Lung (tissue), 12 donors: ENCODE measurements around the gene TOGARAM2. TPM values are rescaled to one million over a fixed set of nuclear protein-coding genes. Genes with fewer than 3 reads are reported as not detected.

Experiments used
- ATAC-seq: fragments of 200-7000 bp; cut with Tn5 transposase; one replicate; pipeline ENCODE4 v1.9.1; 2020; ENCODE audit warnings: moderate number of reproducible peaks; ENCODE audit not compliant: insufficient read depth, low FRiP score
- DNase-seq, 3 donors: peaks; one replicate each; pipeline ENCODE4 v3.0.0-alpha.2; 2013 to 2017
- H3K27ac ChIP-seq, 2 donors: one replicate each; pipeline ENCODE4 v1.5.1; 2013; ENCODE audit warnings: mild to moderate bottlenecking in 2 of 2, moderate library complexity in 2 of 2, control low read depth in 1 of 2, inconsistent platforms in 1 of 2, low read depth in 1 of 2, low read length in 1 of 2
- H3K27me3 ChIP-seq, 3 donors: one replicate each; pipeline ENCODE4 v1.5.1; 2013; ENCODE audit warnings: low read length in 2 of 3; ENCODE audit not compliant: control insufficient read depth in 3 of 3, insufficient read depth in 3 of 3
- H3K36me3 ChIP-seq, 4 donors: one replicate each; pipeline ENCODE4 v1.5.1; 2013; ENCODE audit warnings: low read length in 4 of 4, mild to moderate bottlenecking in 1 of 4, moderate library complexity in 1 of 4; ENCODE audit not compliant: control insufficient read depth in 4 of 4, insufficient read depth in 4 of 4
- H3K4me1 ChIP-seq, 5 donors: one replicate each; pipeline ENCODE4 v1.5.1; 2013; ENCODE audit warnings: low read length in 5 of 5, mild to moderate bottlenecking in 2 of 5, moderate library complexity in 1 of 5; ENCODE audit not compliant: control insufficient read depth in 5 of 5, insufficient read depth in 5 of 5
- H3K4me3 ChIP-seq: one replicate; pipeline ENCODE4 v1.5.1; 2013; ENCODE audit warnings: mild to moderate bottlenecking, control low read depth, moderate library complexity
- H3K9ac ChIP-seq, 2 donors: one replicate each; pipeline ENCODE4 v1.5.1; 2013; ENCODE audit warnings: low read length in 2 of 2, control low read depth in 1 of 2; ENCODE audit not compliant: insufficient read depth in 1 of 2
- H3K9me3 ChIP-seq, 4 donors: one replicate each; pipeline ENCODE4 v1.5.1; 2013; ENCODE audit warnings: low read length in 3 of 4, mild to moderate bottlenecking in 1 of 4, moderate library complexity in 1 of 4; ENCODE audit not compliant: control insufficient read depth in 4 of 4, insufficient read depth in 3 of 4
- CTCF ChIP-seq: IDR thresholded peaks from 2 replicates; pipeline ENCODE4 v1.5.1; 2012; ENCODE audit warnings: mild to moderate bottlenecking; ENCODE audit errors: control extremely low read depth, extremely low read depth
- WGBS, 2 donors: extraction: QIAGEN DNeasy Blood & Tissue Kit; methylation state at CpG; one replicate each; pipeline ENCODE4 v1.1.7; 2013; 5-methylcytosine and 5-hydroxymethylcytosine counted together
- polyA plus RNA-seq, 2 donors: library from polyadenylated mRNA; stranded (reverse); fragments of 200-250 nt; gene quantifications; one replicate each; pipeline ENCODE4 v1.2.1, GENCODE V29; 2013
- total RNA-seq, 2 donors: library from RNA; depleted of rRNA in 1 of 2; stranded (reverse); fragments of >200 nt in 1 of 2; gene quantifications; one replicate each; pipeline ENCODE4 v1.2.1, GENCODE V29; 2014 to 2021
- donor health status: control.
- donor health status: control.
- donor health status: Bipolar disorder and iron deficiency.
- donor health status: healthy.
- donor health status: DM: yes; HTN: yes; CAD: no.

The TOGARAM2 gene
- total and polyA plus RNA-seq, 4 donors: 7.0 to 19.8 (median 8.6) TPM

DNA sequence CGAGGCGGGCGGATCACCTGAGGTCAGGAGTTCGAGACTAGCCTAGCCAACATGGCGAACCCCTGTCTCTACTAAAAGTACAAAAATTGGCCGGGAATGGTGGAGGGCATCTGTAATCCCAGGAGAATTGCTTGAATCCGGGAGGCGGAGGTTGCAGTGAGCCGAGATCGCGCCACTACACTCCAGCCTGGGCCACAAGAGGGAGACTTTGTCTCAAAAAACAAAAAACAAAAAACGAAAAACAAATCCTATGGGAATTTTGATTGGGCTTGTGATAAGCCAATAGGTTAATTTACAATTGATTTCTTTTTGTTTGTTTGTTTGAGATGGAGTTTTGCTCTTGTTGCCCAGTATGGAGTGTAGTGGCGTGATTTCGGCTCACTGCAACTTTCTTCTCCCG, 24.2 kb upstream of the TOGARAM2 start:
- H3K4me1 ChIP-seq: peaks cover 0 to 4% (median 0%) of the 10 kb centered on the region in 5 donors
- ATAC-seq (no peak), DNase-seq (peak in 1 of 3 donors; percentile 22)
- H3K9me3 ChIP-seq: no peaks in the 10 kb centered on the region
- TF ChIP-seq CTCF: no peak
- H3K36me3 ChIP-seq: no peaks in the 10 kb centered on the region
- 82 to 87% methylated on average over 15 of the region's 15 CpGs for WGBS, 2 donors
- no peak overlapping the region for H3K27ac ChIP-seq
- no peak overlapping the region for H3K4me3 ChIP-seq
- H3K9ac ChIP-seq: no peak overlapping the region
- H3K27me3 ChIP-seq: no peaks in the 10 kb centered on the region

DNA sequence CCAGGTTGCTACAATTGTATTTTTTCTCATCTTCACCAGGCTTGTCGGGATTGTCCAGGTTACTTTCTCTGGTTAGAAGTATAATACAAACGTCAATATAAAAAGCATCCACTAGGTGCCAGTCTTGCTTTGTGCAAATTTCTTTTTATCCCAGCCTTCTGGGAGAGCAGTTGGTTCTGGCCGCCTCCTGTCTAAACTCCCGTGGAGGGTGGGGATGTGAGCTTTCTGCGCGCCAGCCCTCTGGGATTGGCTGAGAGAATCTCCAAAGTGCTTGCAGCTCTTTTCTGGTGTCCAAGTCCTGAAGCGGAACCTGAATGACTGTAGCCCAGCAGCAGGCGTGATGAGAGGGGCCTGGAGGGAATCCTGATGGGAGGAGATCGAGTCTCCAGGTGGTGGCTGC, 22.4 kb upstream of the TOGARAM2 start:
- ATAC-seq: peak; percentile 83
- TF ChIP-seq CTCF: peak; percentile 60
- Histone ChIP-seq H3K9me3 (no peaks in the 10 kb centered on the region), H3K4me3 (no peak overlapping the region), H3K4me1 (peaks cover 0 to 2% (median 0%) of the 10 kb centered on the region in 5 donors), H3K36me3 (no peaks in the 10 kb centered on the region), H3K27me3 (no peaks in the 10 kb centered on the region), H3K27ac (no peak overlapping the region), H3K9ac (no peak overlapping the region)
- WGBS, 2 donors: 25 to 30% methylated on average over 9 of the region's 9 CpGs
- DNase-seq: peak; percentile 62 to 81 (median 81)

- Histone ChIP-seq H3K9ac (no peak overlapping the region), H3K27me3 (no peaks in the 10 kb centered on the region), H3K4me3 (no peak overlapping the region), H3K9me3 (no peaks in the 10 kb centered on the region), H3K4me1 (peaks cover 0 to 2% (median 0%) of the 10 kb centered on the region in 5 donors), H3K36me3 (no peaks in the 10 kb centered on the region), H3K27ac (no peak overlapping the region)
- WGBS, 2 donors: 52 to 62% methylated on average over 5 of the region's 5 CpGs
- no peak for ATAC-seq
- TF ChIP-seq CTCF: no peak
- DNase-seq: peak in 1 of 3 donors; percentile 14
Observed at GRCh38 chr2:28960401-28960800, 20.7 kb upstream of the TOGARAM2 start.

GRCh38 chr2:28962505-28962904, 18.6 kb upstream of the TOGARAM2 start:
- no peak overlapping the region for H3K4me3 ChIP-seq
- no peak for TF ChIP-seq CTCF
- no peaks in the 10 kb centered on the region for H3K9me3 ChIP-seq
- WGBS, 2 donors: 88 to 97% methylated on average over 1 of the region's 1 CpG
- no peaks in the 10 kb centered on the region for H3K4me1 ChIP-seq
- DNase-seq: no peak
- H3K27me3 ChIP-seq: no peaks in the 10 kb centered on the region
- ATAC-seq: no peak
- H3K9ac ChIP-seq: no peak overlapping the region
- H3K27ac ChIP-seq: no peak overlapping the region
- no peaks in the 10 kb centered on the region for H3K36me3 ChIP-seq
